ENCODE data around the gene TAS2R13.

The TAS2R13 gene

DNA sequence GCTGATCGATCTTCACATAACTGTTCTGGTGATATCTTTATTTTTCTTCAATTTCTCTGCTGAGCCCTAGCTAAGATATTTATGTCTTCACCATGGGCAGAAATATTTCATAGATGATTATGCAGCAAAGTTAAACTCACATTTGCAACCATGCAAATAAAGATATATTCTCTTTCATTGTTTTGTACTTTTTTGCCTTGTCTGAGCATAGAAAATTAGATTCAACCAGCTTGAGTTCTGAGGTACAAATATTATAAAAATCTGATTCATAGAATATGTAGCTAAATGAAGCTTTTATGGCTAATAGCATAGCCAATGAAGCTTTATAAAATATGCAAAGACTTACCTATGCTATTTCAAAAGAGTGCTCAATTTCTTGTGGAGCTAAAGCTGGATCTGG, at the start of gene TAS2R13:
TSS of gene TAS2R13 (minus strand) at position 101 of the 400 bp plus-strand sequence. CDS start 264 bp downstream, outside the sequence.
- DNase-seq (ENCODE audit: low read depth): no peak

DNA sequence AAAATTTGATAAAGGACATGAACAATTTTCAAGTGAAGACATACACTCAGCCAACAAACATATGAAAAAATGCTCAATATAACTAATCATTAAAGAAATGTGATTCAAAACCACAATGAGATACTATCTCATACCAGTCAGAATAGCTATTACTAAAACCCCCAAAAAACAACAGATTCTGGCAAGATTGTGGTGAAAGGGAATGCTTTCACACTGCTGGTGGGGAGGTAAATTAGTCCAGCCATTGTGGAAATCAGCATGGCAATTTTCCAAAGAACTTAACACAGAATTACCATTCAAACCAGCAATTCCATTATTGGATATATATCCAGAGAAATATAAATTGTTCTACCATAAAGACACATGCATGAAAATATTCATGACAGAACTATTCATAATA, 48.4 kb upstream of the TAS2R13 start:
- DNase-seq (ENCODE audit: low read depth): no peak

- DNase-seq (ENCODE audit: low read depth): no peak
Observed at GRCh38 chr12:10956085-10956484, 46.7 kb upstream of the TAS2R13 start.

- no peak for DNase-seq (ENCODE audit: low read depth)
Observed at GRCh38 chr12:10952645-10953044, 43.3 kb upstream of the TAS2R13 start.

DNA sequence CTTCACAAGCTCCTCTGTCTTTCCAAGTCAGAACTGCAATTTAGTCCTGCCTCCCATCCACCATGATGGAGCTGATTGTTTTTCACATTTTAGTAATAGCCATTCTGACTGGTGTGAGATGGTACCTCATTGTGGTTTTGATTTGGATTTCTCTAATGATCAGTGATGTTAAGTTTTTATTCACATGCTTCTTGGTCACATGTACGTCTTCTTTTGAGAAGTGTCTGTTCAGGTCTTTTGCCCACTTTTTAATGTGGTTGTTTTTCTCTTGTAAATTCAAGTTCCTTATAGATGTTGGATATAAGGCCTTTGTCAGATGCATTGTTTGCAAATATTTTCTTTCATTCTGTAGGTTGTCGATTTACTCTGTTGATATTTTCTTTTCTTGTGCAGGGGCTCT, 33.8 kb upstream of the TAS2R13 start:
- no peak for DNase-seq (ENCODE audit: low read depth)

- DNase-seq (ENCODE audit: low read depth): no peak
Observed at GRCh38 chr12:10941916-10942607, 32.7 kb upstream of the TAS2R13 start.

DNA sequence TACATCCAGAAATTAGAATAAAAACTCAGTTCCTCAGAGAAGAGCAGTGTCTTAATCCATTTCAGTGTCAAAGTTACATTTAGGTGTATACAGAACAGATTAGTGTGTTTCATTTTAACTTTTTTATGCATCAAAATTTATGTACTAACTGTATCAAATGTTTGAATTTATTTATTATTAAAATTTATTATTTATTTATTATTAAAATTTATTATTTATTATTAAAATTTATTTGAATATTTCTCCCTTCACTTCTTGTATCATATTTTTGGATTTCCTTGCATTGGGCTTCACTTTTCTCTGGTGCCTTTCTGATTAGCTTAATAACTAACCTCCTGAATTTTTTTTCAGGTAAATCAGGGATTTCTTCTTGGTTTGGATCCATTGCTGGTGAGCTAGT, 32.0 kb upstream of the TAS2R13 start:
- DNase-seq (ENCODE audit: low read depth): no peak

DNA sequence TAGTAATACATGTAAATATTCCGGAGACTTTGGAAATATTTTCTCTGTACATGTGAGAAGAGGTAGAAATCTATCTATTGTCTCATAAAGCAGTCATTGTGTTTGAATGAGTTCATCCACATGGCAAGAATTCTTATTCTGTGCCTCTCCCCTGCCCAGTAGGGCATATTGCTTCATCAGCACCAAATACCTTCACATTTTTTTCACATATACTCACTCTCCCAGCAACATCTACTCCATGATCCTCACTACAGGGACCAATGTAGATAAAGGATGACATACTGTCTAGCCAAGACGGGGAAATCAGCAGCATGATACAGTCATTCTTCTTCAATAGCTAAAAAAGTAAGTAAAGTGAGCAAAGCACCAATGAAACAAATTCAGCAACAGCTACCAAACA, 31.0 kb upstream of the TAS2R13 start:
- no peak for DNase-seq (ENCODE audit: low read depth)

DNA sequence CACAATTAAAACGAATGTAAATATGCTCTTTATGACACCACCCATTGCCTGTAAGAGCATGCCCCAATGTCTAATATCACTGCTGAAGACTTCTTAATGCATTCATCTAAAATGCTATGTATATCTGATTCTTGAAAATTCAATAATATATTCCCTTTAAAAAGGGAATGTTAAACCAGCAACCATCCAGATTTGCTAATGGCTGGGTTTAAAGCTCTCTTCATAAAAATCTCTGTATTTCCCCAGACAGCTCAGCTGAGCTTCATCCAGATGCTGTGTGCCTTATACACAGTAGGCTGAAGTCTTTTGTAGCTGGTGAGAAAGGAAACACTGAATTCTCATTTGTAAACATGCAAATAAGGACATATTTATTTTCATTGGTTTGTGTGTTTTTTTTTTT, 29.8 kb upstream of the TAS2R13 start, which contains the start of gene TAS2R14:
TSS of gene TAS2R14 (minus strand) at position 101 of the 400 bp plus-strand sequence. CDS start at position 45, 56 bp downstream.
- DNase-seq (ENCODE audit: low read depth): no peak

GRCh38 chr12:10936506-10936905, 27.1 kb upstream of the TAS2R13 start:
- no peak for DNase-seq (ENCODE audit: low read depth)

- DNase-seq (ENCODE audit: low read depth): no peak
Observed at GRCh38 chr12:10928746-10929286, 19.5 kb upstream of the TAS2R13 start, which contains the start of gene PRH2. Gene PRH2, plus strand, starts transcription at chr12:10929236. Its CDS starts 38 bp downstream, at chr12:10929274.

- no peak for DNase-seq (ENCODE audit: low read depth)
Observed at GRCh38 chr12:10926269-10926668, 16.9 kb upstream of the TAS2R13 start.

- no peak for DNase-seq (ENCODE audit: low read depth)
Observed at GRCh38 chr12:10919809-10920208, 10.4 kb upstream of the TAS2R13 start.

DNA sequence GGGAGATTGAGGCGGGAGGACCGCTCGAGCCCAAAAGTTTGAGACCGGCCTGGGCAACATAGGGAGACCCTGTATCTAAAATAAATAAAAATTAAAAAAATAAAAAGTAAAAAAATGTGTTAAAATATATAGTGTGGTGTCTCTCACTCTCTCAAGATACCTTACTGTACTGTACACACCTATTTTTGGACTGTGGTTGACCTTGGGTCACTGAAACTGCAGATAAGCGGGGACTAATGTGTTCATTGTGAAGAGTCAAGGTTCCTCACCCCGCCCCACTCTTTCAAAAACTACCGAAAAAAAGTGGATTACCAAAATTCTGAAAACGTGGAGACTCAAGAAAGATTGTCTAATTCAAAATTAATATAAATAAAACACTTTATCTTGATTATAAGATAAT, 1.0 kb upstream of the TAS2R13 start:
- DNase-seq (ENCODE audit: low read depth): no peak

DNA sequence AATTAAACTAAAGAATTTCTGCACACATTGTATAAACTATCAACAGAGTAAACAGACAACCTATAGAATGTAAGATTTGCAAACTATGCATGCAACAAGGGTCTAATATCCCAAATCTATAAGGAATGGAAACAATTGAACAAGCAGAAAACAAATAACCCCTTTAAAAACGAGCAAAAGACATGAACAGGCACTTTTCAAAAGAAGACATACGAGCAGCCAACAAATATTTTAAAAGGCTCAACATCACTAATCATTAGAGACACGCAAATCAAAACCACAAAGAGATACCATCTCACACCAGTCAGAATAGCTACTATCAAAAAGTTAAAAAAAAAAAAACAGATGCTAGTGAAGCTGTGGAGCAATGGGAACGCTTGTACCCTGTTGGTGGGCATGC, 4.7 kb downstream of the TAS2R13 start:
- no peak for DNase-seq (ENCODE audit: low read depth)

GRCh38 chr12:10901427-10901826, 7.9 kb downstream of the TAS2R13 start:
- no peak for DNase-seq (ENCODE audit: low read depth)

- no peak for DNase-seq (ENCODE audit: low read depth)
Observed at GRCh38 chr12:10900972-10901371, 8.4 kb downstream of the TAS2R13 start.

GRCh38 chr12:10900530-10900929, 8.8 kb downstream of the TAS2R13 start:
- DNase-seq (ENCODE audit: low read depth): no peak

DNA sequence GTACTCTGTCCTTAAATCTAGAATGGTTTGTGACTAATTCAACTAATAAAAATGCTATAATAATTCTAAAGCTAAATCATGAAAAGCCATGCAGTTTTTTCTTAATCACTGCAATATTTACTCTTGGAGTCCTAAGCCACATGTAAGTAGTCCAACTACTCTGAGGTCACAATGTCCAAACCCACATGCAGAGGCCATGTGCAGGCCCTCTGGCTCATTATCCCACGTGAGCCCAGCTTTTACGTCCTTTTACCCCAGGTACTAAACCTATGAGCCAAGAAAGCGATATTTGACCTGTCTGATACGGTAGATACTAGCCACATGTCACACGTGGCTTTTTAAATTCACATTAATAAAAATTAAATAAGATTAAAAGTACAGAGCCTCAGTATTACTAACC, 12.5 kb downstream of the TAS2R13 start:
- DNase-seq (ENCODE audit: low read depth): no peak

GRCh38 chr12:10891937-10892336, 17.4 kb downstream of the TAS2R13 start:
- no peak for DNase-seq (ENCODE audit: low read depth)

- DNase-seq (ENCODE audit: low read depth): no peak
Observed at GRCh38 chr12:10889226-10889625, 20.1 kb downstream of the TAS2R13 start.

DNA sequence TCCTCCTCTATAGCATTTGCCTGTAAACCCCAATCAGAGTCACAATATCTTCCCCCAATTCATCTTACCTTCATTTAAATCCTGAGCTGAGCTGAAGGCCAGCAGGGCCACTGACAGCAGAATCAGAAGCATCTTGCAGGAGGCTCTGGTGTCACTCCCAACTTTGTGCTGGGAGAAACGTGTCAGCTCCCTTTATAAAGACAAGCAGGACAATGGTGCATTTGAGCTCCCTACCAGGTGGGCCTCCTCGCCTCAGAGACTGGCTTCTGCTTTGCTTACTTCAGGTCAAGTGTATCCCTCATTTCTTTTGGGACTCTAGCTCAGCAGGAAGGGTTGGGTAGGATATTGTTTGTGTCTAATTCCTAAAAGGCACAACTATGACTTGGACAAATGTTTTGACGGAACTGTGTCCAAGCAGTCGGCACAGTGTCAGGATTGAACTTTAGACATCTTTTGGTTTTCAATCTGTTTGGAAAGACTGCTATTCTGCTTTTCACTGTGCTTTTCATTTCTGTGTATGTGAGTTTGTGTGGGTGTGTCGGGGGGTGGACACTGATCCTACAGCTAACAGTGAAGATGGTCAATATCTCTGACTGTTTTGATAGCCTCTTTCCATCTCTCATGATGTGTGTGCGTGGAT, 25.2 kb downstream of the TAS2R13 start, which contains the start of gene PRH1:
TSS of gene PRH1 (minus strand) at position 170 of the 640 bp plus-strand sequence. CDS start at position 132, 38 bp downstream.
- DNase-seq (ENCODE audit: low read depth): no peak

- DNase-seq (ENCODE audit: low read depth): no peak
Observed at GRCh38 chr12:10873378-10873777, 36.0 kb downstream of the TAS2R13 start.

Data from stimulated activated CD8-positive, alpha-beta memory T cell treated with anti-CD3 and anti-CD28 coated beads, Interleukin-15, amount 100 ng/mL, for 1 hour (primary cell).